Inflammatory macrophage treated with lipopolysaccharide for 1 hour (primary cell): Measurements from ENCODE around the gene SEL1L3.
"Not testable (repeated sequence)": the region's sequence is repeated elsewhere in the genome, so short reads cannot be mapped to it uniquely, and the experiment has no call there.

Experiments used
- DNase-seq, 2 donors: peaks; one replicate each; pipeline ENCODE4 v3.0.0-alpha.2; 2020 to 2022

SEL1L3 gene

DNA sequence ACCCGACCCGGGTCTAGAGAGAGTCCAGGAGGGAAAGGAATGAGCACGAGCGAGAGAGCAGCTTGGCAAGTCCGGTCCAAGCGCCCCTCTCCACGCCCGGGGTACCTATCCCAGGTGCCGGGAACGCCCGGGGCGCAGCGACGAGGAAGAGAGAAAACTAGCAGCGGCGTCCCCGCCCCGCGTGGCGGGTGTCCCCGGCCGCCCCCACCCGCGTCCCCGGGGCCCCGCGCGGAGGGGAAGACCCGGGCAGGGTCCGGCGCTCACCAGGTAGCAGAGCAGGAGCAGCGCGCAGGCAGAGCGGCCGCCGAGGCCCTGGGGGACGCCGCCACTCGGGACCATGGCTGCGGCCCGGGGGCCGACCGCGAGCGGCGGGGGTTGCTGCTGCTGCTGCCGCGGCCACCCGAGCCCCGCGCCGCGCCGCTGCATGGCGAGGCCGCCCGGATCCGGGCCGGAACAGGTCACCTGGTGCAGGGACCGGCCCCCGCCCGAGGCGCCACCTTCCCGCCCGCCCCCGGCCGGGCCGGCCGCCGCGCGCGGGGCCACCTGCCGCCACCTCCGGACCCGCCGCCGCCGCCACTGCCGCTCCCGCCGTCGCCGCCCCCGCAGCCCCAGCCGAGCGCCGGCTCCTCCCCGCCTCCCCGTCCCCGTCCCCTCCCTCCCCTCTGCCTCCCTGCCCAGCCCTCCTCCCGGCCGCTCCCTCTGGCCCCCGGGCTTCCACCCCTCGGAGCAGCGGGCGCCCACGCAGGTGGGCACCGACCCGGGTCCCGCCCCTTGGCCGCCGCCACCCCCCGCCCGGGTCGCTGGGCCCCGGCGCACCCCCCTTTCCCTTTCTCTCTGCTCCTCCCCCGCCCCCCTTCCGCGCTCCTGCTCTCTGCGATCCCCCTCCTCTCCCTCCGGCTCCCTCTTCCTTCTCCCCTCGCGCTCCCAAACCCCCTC lies at the start of gene SEL1L3:
Gene SEL1L3, minus strand, starts transcription at position 578 of the 936 bp plus-strand sequence. Its CDS starts 152 bp downstream, at position 426.
- peak in 1 of 2 donors; percentile 29 for DNase-seq

- no peak for DNase-seq
Observed at GRCh38 chr4:25911356-25911755, 48.6 kb upstream of the SEL1L3 start.

DNA sequence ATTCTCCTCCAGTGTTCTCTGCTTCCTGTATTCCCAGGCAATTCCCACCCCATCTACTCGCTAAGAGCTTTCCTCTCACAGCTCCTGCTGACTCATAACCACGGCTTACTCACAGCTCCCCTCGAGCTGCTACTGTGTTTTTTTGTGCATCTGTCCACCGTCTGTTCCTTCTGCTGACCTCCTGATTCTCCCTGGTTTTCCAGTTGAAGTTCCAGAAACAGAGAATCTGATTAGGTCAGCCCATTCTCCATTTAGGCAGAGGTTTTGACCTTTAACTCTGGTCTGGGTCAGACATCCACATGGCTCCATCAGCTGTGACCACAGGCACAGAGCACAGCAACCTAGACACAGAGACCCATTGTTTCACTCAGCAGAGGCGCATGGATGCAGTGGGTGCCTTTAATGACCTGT lies 45.7 kb upstream of the SEL1L3 start:
- peak; percentile 21 to 36 for DNase-seq

GRCh38 chr4:25906113-25906512 lies 43.3 kb upstream of the SEL1L3 start:
- not testable (repeated sequence) for DNase-seq

- no peak for DNase-seq
Observed at GRCh38 chr4:25905371-25905770, 42.6 kb upstream of the SEL1L3 start.

GRCh38 chr4:25904748-25905082 lies 41.9 kb upstream of the SEL1L3 start:
- DNase-seq: no peak

DNA sequence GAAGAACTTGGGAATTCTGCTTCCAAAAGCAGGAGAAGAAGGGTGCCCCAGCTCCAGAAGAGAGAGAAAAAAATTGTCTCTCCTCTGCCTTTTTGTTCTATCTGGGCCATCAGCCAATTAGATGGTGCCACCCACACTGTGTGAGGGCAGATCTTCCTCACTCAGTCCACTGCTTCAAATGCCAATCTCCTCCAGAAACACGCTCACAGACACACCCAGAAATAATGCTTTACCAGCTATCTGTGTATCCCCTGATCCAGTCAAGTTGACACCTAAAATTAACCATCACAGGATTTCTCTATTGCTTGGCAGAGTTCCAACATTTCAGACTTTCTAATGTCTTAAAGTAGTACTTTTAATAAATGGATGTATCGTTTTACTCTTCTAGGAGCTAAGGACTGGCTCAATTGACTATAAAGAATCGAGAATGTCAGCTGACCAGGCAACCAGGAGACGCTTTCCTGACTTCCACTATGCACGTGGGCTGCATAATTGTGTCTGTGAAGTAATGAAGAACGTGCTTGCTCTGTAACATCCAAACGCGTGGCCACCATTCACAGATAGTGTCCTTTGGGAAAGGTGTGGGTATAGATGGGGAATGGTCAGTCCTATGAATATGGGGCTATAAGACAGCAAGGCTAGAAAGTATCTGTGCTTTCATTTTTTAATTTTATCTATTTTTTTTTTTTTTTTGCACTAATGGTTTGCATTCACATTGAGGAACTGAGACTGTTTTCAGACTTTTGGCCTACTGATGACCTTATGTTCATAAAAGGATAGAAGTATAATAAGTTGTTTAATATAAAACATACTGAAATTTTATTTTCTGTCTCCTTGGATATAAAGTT lies 41.3 kb upstream of the SEL1L3 start:
- DNase-seq: no peak

- no peak for DNase-seq
Observed at GRCh38 chr4:25901030-25901430, 38.2 kb upstream of the SEL1L3 start.

DNA sequence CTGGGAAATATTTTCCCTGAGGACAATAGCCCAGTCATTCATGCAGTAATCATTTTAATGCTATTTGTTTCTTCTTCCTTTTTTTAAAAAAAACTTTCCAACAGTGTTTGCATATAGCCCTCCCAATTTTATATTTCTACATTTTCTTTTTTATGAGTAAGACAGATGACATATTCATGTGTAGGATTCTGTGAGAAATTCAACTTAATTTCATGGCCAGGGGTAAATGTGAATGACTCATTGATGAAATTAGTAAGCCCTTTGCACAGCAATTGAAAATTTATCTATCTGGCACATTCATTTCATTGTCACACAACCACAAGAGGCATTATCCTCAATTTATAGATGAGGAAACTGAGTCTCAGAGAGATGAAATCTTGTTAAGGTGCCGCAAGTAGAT lies 37.5 kb upstream of the SEL1L3 start:
- DNase-seq: no peak

GRCh38 chr4:25896776-25897539 lies 34.2 kb upstream of the SEL1L3 start:
- no peak for DNase-seq

DNA sequence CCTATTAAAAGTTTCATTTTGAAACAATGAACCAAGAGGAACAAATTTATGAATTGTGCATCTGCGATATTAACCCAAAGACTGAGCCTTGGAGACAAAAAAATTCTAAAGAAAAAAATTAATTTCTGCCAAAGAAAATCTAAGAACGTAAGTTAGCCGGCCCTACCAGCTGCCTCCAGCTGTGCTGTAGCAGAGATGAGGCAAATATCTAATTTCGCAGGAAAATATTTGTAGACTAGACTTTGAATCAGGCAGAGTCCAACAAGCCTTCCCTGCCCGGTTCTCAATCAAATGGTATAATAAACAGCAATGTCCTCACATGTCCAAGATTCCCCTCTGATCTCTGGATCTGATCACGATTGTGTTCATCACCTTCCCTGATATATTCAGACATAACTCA lies 30.0 kb upstream of the SEL1L3 start:
- DNase-seq: no peak

GRCh38 chr4:25890571-25891485 lies 28.0 kb upstream of the SEL1L3 start:
- no peak for DNase-seq

GRCh38 chr4:25889589-25890503 lies 27.1 kb upstream of the SEL1L3 start:
- DNase-seq: no peak

- DNase-seq: no peak
Observed at GRCh38 chr4:25888781-25889180, 26.0 kb upstream of the SEL1L3 start.

- DNase-seq: no peak
Observed at GRCh38 chr4:25884031-25884782, 21.4 kb upstream of the SEL1L3 start.

DNA sequence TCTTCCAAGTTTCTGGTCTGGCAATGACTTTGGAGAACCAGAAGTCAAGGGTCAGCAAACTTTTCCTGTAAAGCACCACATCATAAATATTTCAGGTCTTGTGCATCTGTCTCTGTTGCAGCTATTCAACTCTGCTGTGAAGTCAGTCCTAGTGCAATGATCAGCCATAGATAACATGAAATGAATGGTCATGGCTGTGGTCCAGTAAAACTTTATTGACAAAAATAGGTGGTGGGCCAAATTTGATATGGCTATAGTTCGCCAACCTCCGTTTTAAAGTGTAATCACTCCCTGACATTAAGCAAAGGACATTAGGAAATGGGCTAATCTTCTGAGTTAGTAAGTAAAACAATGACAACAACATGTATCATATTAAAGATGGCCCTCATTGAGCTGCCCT lies 20.8 kb upstream of the SEL1L3 start:
- DNase-seq: no peak

GRCh38 chr4:25882226-25882625 lies 19.4 kb upstream of the SEL1L3 start:
- no peak for DNase-seq

- no peak for DNase-seq
Observed at GRCh38 chr4:25881193-25881592, 18.4 kb upstream of the SEL1L3 start.

DNA sequence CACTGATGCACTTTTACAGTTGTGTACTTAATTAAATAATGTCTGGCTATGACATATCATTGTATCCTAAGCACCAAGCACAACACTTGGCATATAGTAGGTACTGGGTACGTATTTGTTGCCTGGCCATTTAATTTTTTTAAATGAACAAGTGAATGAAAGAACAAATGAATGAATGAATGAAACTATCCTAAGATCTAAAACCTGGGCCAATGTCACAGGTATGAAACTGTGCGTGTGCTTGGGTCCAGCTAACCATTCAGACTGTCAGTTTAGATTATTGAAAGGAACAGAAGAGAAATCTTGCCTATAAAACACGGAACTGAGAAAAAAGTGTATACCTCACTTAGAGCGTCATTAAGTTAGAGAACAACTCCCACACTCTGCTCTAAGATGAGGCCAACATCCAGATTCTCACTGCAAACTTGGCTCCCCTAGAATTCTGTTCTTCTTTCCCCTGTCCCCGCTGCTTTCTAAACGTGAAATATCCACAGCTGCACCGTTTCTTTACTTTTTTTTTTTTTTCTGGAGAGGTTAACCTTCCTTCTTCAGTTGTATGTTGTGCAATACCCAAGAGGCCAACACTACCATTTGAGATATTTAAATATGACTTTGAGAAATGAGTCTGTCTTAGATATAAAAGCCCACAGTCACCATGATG lies 17.3 kb upstream of the SEL1L3 start:
- no peak for DNase-seq
